ENCODE measurements around the gene ACER3. TPM values are rescaled to one million over a fixed set of nuclear protein-coding genes. Genes with fewer than 3 reads are reported as not detected.

Gene ACER3
- total RNA-seq, 1 donor from 2014 or later = 14.7 TPM

GRCh38 chr11:76972051-76972450 is 111.3 kb downstream of the ACER3 start:
- Mint-ChIP-seq H3K9me3 (ENCODE audit: low read depth) (peaks cover 8% of the 10 kb centered on the region), H3K4me3 (ENCODE audit: low read depth) (no peak overlapping the region), H3K27ac (no peak overlapping the region), H3K36me3 (ENCODE audit: insufficient read depth) (peaks cover 11% of the 10 kb centered on the region), H3K27me3 (no peaks in the 10 kb centered on the region), H3K4me1 (ENCODE audit: low read depth) (no peaks in the 10 kb centered on the region)
- no peak for DNase-seq (ENCODE audit: low spot score, unreplicated experiment)
- no peak for TF ChIP-seq CTCF (IDR thresholded peaks at IDR 0.05; ENCODE audit: unreplicated experiment)

GRCh38 chr11:76974179-76974891 is 113.6 kb downstream of the ACER3 start:
- peaks cover 11% of the 10 kb centered on the region for H3K36me3 Mint-ChIP-seq (ENCODE audit: insufficient read depth)
- H3K4me3 Mint-ChIP-seq (ENCODE audit: low read depth) = no peak overlapping the region
- no peaks in the 10 kb centered on the region for H3K4me1 Mint-ChIP-seq (ENCODE audit: low read depth)
- H3K27ac Mint-ChIP-seq = no peak overlapping the region
- peaks cover 8% of the 10 kb centered on the region for H3K9me3 Mint-ChIP-seq (ENCODE audit: low read depth)
- H3K27me3 Mint-ChIP-seq = no peaks in the 10 kb centered on the region
- TF ChIP-seq CTCF (IDR thresholded peaks at IDR 0.05; ENCODE audit: unreplicated experiment) = no peak
- no peak for DNase-seq (ENCODE audit: low spot score, unreplicated experiment)

GRCh38 chr11:76975513-76975912 is 114.8 kb downstream of the ACER3 start:
- H3K4me1 Mint-ChIP-seq (ENCODE audit: low read depth) = no peaks in the 10 kb centered on the region
- peaks cover 8% of the 10 kb centered on the region for H3K9me3 Mint-ChIP-seq (ENCODE audit: low read depth)
- no peak overlapping the region for H3K4me3 Mint-ChIP-seq (ENCODE audit: low read depth)
- no peak for DNase-seq (ENCODE audit: low spot score, unreplicated experiment)
- H3K36me3 Mint-ChIP-seq (ENCODE audit: insufficient read depth) = peaks cover 9% of the 10 kb centered on the region
- H3K27me3 Mint-ChIP-seq = no peaks in the 10 kb centered on the region
- no peak overlapping the region for H3K27ac Mint-ChIP-seq
- TF ChIP-seq CTCF (IDR thresholded peaks at IDR 0.05; ENCODE audit: unreplicated experiment) = no peak

GRCh38 chr11:76977791-76978190 is 117.1 kb downstream of the ACER3 start:
- Mint-ChIP-seq H3K4me3 (ENCODE audit: low read depth) (no peak overlapping the region), H3K27me3 (no peaks in the 10 kb centered on the region), H3K27ac (no peak overlapping the region), H3K36me3 (ENCODE audit: insufficient read depth) (peaks cover under 1% of the 10 kb centered on the region), H3K4me1 (ENCODE audit: low read depth) (no peaks in the 10 kb centered on the region), H3K9me3 (ENCODE audit: low read depth) (no peaks in the 10 kb centered on the region)
- DNase-seq (ENCODE audit: low spot score, unreplicated experiment) = no peak
- TF ChIP-seq CTCF (IDR thresholded peaks at IDR 0.05; ENCODE audit: unreplicated experiment) = no peak

GRCh38 chr11:76978239-76978638 is 117.5 kb downstream of the ACER3 start:
- no peak overlapping the region for H3K4me3 Mint-ChIP-seq (ENCODE audit: low read depth)
- H3K27me3 Mint-ChIP-seq = no peaks in the 10 kb centered on the region
- no peak for DNase-seq (ENCODE audit: low spot score, unreplicated experiment)
- no peaks in the 10 kb centered on the region for H3K4me1 Mint-ChIP-seq (ENCODE audit: low read depth)
- H3K27ac Mint-ChIP-seq = no peak overlapping the region
- H3K36me3 Mint-ChIP-seq (ENCODE audit: insufficient read depth) = no peaks in the 10 kb centered on the region
- no peak for TF ChIP-seq CTCF (IDR thresholded peaks at IDR 0.05; ENCODE audit: unreplicated experiment)
- H3K9me3 Mint-ChIP-seq (ENCODE audit: low read depth) = no peaks in the 10 kb centered on the region

Measured in progenitor cell of endocrine pancreas (in vitro differentiated cells).